ENCODE measurements around the gene ZNF181.
A peak's percentile ranks its signal among the peaks of the same experiment; 100 is the strongest.

The ZNF181 gene

DNA sequence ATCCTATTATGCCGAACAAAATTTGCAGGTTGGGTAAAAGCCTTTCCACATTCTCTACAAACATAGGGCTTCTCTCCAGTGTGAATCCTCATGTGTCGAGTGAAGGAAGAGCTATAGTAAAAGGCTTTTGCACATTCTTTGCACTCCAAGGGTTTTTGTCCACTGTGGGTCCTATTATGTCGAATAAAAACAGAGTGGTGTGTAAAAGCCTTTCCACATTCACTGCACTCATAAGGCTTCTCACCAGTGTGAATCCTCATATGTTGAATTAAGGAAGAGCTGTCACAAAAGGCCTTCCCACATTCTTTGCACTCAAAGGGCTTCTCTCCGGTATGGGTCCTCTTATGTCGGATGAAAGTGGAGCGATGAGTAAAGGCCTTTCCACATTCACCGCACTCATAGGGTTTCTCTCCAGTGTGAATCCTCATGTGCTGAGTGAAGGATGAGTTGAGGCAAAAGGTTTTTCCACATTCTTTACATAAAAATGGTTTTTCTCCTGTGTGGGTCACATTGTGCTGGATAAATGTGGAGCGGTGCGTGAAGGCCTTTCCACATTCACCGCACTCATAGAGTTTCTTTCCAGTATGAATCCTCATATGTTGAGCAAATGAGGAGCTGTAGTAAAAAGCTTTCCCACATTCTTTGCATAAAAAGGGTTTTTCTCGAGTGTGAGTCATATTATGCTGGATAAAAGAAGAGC lies 25.3 kb downstream of the ZNF181 start:
- DNase-seq (ENCODE audit: low read depth): peak; percentile 0

DNA sequence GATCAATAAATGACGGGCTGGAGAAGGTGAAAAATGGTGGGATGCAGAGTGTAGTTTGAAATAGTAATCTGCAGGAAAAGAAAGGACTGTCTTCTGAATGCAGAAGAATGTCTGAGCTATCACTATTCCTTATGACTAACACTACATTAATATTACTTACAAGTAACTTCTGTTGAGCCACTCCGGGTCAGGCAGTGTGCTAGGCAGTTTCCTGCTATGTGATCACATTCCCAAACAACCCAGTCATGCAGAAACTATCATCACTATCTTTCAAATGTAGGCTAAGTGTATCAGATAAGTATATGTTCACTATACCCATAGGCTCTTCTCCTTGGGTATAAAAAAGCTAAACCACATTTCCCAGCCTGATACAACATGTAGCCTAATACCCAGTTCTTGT lies 32.3 kb downstream of the ZNF181 start:
- DNase-seq (ENCODE audit: low read depth): peak; percentile 30

DNA sequence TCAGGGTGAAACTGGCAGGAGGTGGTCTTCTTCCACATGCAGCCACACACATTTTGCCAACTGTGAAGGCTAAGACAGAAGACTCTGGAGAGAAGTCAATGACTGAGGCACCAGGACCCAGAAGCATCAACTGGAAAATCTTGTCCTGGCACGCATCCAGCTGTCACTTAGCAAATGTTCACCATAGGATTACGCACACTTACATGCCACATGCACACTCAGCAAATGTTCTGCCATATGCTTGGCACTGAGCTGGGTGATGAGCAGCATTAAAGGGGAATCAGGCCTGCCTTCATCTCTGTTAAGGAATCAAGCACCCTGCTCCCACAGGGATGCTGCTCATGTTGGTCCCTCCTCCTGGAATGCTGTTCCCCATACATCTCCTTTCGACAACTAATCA lies 33.9 kb downstream of the ZNF181 start:
- DNase-seq (ENCODE audit: low read depth): no peak

DNA sequence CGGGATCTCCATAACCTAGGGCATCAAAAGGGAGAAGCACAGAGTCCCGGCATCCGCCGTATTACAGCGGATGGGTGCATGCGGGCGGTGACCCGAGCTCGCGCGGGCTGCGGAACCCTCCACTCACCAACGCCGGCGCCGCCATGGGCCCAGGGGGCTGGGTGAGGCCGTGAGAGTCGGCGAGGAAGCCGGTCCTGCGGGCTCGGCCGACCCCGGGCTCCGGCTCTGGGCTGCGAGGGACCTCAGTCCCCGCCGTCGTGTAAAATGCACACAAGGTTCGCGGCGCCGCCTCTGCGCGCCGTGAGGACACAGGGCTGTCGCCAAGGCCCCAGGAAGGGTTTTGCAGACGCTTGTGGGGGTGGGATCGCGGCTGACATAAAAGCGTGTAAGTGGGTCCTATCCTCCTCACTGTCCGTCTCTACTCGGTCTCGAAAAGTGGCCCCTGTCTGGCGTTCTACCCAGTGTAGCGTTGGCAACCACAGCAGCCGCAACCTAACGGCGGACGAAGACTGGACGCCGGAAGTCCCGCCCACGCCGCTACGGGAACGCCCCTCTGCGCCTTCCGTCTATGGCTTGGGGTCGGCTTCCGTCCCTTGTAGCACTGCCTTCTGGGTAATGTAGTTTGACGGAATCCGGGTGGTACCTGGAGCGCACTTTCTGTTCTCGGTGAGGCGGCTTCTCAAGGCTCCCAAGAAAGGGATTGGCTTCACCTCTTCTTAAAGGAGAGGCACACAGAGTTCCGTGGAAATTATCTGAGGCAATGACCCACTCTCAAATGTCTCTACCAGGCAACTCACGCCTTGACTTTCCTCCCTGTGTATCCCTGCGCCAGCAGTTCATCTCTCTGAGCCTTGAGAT lies 38.9 kb downstream of the ZNF181 start, which contains the start of gene ZNF599:
Gene ZNF599 (minus strand): TSS at position 519 of the 858 bp plus-strand sequence. CDS start 374 bp downstream, at position 145.
- DNase-seq (ENCODE audit: low read depth): peak; percentile 88

DNA sequence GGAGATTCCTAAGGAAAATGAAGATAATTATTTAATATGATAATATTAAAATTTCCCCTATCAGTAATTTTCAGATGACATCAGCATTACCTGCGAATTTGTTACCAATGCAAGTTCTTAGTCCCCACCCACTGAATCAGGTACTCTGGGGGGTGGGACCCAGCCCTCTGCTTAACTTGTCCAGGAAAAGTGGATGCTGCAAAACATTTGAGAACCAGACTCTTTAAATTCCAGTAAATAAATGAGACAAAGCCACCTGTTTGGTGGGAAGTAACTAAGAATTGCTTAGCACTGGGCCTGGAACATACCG lies 39.5 kb downstream of the ZNF181 start:
- no peak for DNase-seq (ENCODE audit: low read depth)

DNA sequence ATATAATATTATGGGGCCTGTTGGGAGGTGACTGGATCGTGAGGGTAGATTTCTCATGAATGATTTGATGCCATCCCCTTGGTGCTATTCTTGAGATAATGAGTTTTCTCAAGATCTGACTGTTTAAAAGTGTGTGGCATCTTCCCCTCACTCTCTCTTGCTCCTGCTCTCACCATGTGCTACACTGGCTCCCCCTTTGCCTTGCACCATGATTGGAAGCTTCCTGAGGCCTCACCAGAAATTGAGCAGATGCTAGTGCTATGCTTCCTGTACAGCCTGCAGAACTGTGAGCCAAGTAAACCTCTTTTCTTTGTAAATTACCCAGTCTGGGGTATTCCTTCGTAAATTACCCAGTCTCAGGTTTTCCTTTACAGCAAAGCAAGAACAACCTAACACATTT lies 40.8 kb downstream of the ZNF181 start:
- DNase-seq (ENCODE audit: low read depth): no peak

DNA sequence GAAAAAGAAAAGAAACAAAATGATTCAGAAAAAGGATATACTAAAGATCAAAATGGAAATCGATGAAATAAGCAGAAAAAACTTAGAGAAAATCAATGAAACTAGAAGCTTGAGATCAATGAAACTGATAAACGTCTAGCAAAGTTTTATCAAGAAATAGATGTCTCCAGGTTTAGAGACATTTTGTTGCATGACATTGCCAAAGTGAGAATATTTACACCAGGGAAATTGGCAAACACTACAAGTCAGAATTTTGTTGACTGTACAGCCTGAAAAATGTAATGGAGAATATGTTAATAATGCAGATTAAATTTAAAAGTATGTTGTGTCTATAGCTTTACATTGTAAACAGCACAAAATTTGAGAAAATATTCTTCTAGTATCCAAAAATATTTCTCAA lies 44.3 kb downstream of the ZNF181 start:
- DNase-seq (ENCODE audit: low read depth): no peak

DNA sequence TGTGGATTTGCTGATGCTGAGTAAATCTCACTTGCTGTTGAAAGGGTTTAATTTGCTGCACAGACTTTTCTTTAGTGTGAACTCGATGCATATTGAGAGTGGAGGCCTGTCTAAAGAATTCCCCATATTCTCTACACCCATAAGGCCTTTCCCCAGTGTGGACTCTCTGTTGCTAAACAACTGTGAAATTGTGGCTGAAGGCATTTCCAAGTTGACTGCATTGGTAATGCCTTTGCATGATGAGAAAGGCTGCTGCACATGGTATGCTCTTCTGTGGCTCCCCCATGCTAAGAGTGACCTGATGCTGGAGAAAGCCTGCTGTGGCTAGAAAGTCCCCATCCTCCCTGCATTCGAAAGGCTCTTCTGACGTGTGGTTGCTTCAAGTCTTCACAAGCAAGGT lies 45.6 kb downstream of the ZNF181 start:
- no peak for DNase-seq (ENCODE audit: low read depth)

DNA sequence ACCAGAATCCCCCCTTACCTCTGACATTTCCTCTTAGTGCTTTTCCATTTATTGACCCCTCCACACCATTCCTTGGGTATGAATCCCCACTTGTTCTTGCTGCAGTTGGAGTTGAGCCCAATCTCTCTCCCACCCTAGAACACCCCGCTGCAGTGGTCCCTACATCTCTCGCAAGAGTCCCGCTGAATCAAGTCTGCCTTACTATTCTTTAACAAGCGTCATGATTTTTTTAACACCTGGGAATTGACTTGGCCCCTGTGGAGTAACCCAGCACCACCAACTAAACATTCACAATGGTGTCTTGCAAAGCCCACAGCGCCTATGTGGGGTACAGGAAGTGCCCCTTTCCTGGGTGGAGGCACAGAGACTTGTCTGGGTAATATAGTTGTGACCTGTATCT lies 52.2 kb downstream of the ZNF181 start:
- no peak for DNase-seq (ENCODE audit: low read depth)

DNA sequence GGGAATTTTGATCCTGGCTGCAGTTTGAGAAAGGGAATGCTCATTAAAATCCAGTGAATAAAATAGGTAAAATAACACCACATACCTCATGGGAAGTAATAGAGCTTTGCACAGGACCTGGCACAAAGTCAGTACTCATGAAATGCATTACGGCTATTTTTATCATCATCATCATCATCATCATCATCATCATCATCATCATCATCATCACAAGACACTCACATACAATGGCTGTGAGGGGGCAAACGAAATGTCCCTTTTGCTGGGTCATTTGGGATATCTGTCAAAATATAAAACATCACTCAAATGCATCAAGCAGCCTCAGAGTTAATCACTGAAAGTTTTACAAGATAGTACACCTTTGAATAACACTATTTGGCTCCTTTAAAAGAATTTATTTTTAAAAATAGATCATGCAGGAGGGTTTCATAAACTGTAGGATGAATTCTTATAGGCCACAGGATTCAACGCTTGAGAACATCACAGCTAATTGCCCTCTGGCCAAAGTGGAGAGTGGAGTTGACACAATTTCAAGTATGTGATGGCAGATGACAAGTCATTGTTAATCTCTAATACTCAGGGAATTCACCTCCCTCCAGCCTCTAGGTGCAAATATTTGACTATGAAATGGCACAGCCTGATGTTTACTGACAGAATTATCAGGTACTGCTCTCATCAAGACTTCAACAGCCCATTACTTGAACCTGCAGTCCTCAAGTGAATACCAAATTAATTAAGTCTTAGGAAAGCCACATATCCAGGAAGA lies 53.2 kb downstream of the ZNF181 start:
- DNase-seq (ENCODE audit: low read depth): no peak

DNA sequence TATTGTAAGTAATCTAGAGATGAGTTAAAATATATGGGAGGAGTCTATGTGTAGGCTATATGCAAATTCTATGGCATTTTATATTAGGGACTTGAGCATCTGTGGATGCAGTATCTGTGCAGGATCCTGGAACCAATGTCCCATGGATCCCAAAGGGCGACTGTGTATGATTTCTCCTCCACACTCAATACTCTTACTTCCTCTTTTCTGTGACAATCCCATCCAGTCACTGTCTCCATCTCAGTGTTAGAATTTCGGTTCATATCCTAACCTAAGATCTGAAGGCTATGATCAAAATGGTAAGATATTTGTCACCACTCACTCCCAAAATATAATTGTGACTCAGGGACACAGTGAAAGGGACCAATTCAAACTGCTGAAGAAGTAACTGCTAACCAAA lies 54.0 kb downstream of the ZNF181 start:
- no peak for DNase-seq (ENCODE audit: low read depth)

DNA sequence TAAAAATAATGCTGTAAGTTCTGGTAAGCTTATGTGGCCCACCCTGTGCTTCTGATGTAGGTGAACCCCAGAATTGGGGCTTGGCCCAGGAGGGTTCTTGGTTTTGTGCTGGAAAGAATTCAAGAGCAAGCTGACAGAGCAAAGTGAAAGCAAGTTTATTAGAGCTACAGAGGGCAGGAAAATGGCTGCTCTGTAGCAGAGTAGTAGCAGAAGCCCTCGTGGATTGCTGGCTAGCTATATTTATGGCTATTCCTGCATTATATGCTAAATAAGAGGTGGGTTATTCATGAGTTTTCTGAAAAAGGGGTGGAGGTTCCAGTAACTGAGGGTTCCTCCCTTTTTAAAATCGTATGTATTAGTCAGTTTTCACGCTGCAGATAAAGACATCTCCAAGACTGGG lies 59.5 kb downstream of the ZNF181 start:
- DNase-seq (ENCODE audit: low read depth): peak; percentile 10

DNA sequence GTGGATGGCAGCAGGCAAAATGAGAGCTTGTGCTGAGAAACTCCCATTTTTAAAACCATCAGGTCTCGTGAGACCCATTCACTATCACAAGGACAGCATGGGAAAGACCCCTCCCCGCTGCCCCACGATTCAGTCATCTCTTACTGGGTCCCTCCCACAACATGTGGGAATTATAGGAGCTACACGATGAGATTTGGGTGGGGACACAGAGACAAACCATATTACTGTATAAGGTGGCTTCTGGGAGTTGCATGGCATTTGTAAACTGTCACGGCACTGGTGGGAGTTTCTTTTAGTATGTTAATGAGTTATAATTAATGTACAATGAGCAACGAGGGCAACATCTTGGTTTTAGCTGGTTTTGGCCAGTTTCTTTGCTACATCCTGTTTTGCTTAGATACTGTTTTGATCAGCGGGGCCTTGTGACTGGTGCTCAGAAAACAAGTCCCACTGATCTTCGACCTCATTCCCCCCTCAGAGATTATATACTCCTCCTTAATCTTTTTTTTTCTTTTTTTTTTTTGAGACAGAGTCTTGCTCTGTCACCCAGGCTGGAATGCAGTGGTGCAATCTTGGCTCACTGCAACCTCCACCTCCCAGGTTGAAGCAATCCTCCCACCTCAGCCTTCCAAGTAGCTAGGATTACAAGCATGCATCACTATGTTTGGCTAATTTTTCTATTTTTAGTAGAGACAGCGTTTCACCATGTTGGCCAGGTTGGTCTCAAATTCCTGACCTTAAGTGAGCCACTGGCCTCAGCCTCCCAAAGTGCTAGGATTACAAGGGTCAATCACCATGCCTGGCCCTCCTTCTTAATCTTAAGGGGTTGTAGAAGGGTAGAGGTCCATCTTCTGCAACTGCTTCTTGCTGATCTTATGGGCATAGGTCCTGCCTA lies 60.3 kb downstream of the ZNF181 start:
- no peak for DNase-seq (ENCODE audit: low read depth)

Measured in EH (cell line).